NCI-H1048 (cell line): ENCODE measurements around the gene ZNF699.
"Not testable (repeated sequence)": the region's sequence is repeated elsewhere in the genome, so short reads cannot be mapped to it uniquely, and the experiment has no call there.

Source experiments
- DNase-seq: peaks from one replicate; lab custom pipeline; 2025; lab: John Stamatoyannopoulos, UW

ZNF699 gene

GRCh38 chr19:9309139-9309973 lies at the start of gene ZNF699:
Gene ZNF699, minus strand, starts transcription at chr19:9309838. Its CDS starts 4,719 bp downstream, at chr19:9305119.
- DNase-seq = peak; percentile 98

- no peak for DNase-seq
These were observed 45.0 kb upstream of the ZNF699 start for GRCh38 chr19:9354651-9355050.

- no peak for DNase-seq
These were observed 43.4 kb upstream of the ZNF699 start for GRCh38 chr19:9353011-9353410.

GRCh38 chr19:9352505-9352904 lies 42.9 kb upstream of the ZNF699 start:
- no peak for DNase-seq

GRCh38 chr19:9348671-9349070 lies 39.0 kb upstream of the ZNF699 start:
- DNase-seq = no peak

- no peak for DNase-seq
These were observed 38.6 kb upstream of the ZNF699 start for GRCh38 chr19:9348253-9348652.

- DNase-seq = no peak
These were observed 35.4 kb upstream of the ZNF699 start for GRCh38 chr19:9345005-9345404.

GRCh38 chr19:9342610-9343304 lies 33.1 kb upstream of the ZNF699 start:
- no peak for DNase-seq

GRCh38 chr19:9329999-9330398 lies 20.4 kb upstream of the ZNF699 start:
- no peak for DNase-seq

GRCh38 chr19:9324584-9324962 lies 14.9 kb upstream of the ZNF699 start:
- DNase-seq = no peak

- peak; percentile 57 for DNase-seq
These were observed 14.4 kb upstream of the ZNF699 start, which contains the start of gene ZNF559 for GRCh38 chr19:9323919-9324583. Gene ZNF559, plus strand, starts transcription at chr19:9324179. Its CDS starts 14,371 bp downstream, at chr19:9338550.

- DNase-seq = no peak
These were observed 13.9 kb upstream of the ZNF699 start for GRCh38 chr19:9323557-9323918.

- DNase-seq = not testable (repeated sequence)
These were observed 12.6 kb upstream of the ZNF699 start for GRCh38 chr19:9322201-9322600.

- not testable (repeated sequence) for DNase-seq
These were observed 12.1 kb upstream of the ZNF699 start for GRCh38 chr19:9321756-9322155.

- no peak for DNase-seq
These were observed 11.7 kb upstream of the ZNF699 start for GRCh38 chr19:9321338-9321737.

- no peak for DNase-seq
These were observed 4.1 kb upstream of the ZNF699 start for GRCh38 chr19:9313756-9314155.

- DNase-seq = peak; percentile 94
These were observed 372 bp upstream of the ZNF699 start for GRCh38 chr19:9309974-9310446.

- no peak for DNase-seq
These were observed 1.4 kb downstream of the ZNF699 start for GRCh38 chr19:9308091-9308770.

- DNase-seq = no peak
These were observed 3.2 kb downstream of the ZNF699 start for GRCh38 chr19:9306443-9306842.

GRCh38 chr19:9296336-9296735 lies 13.3 kb downstream of the ZNF699 start:
- no peak for DNase-seq

- no peak for DNase-seq
These were observed 14.2 kb downstream of the ZNF699 start for GRCh38 chr19:9295411-9295849.
